Skeletal muscle cell (primary cell): ENCODE data around the gene MTR.

Experiments used
- DNase-seq: peaks from one replicate; pipeline ENCODE4 v3.0.0-alpha.2; 2010; ENCODE audit warnings: low read depth
- H3K4me3 ChIP-seq: 2 replicates; pipeline ENCODE4 v1.5.1; 2011; ENCODE audit warnings: low read depth, mild to moderate bottlenecking, control low read depth, low read length, moderate library complexity

MTR gene

GRCh38 chr1:236795035-236795756 is at the start of gene MTR:
Gene MTR, plus strand, starts transcription at chr1:236795292. Its CDS starts 412 bp downstream, at chr1:236795704.
- peak; percentile 85 for DNase-seq
- H3K4me3 ChIP-seq, result peak within 1 kb of the TSS; percentile 98

- no peak for DNase-seq
- H3K4me3 ChIP-seq, result no peak overlapping the region
These were observed 48.3 kb upstream of the MTR start for GRCh38 chr1:236746785-236747184.

GRCh38 chr1:236747311-236747985 is 47.6 kb upstream of the MTR start:
- no peak for DNase-seq
- H3K4me3 ChIP-seq, result no peak overlapping the region

- no peak for DNase-seq
- H3K4me3 ChIP-seq, result no peak overlapping the region
These were observed 46.7 kb upstream of the MTR start for GRCh38 chr1:236748268-236748870.

GRCh38 chr1:236750928-236751327 is 44.2 kb upstream of the MTR start:
- H3K4me3 ChIP-seq, result no peak overlapping the region
- no peak for DNase-seq

GRCh38 chr1:236751385-236751784 is 43.7 kb upstream of the MTR start:
- H3K4me3 ChIP-seq, result no peak overlapping the region
- no peak for DNase-seq

- no peak for DNase-seq
- no peak overlapping the region for H3K4me3 ChIP-seq
These were observed 43.2 kb upstream of the MTR start for GRCh38 chr1:236751935-236752334.

- H3K4me3 ChIP-seq, result no peak overlapping the region
- DNase-seq, result no peak
These were observed 41.6 kb upstream of the MTR start for GRCh38 chr1:236753516-236753915.

- no peak overlapping the region for H3K4me3 ChIP-seq
- no peak for DNase-seq
These were observed 41.1 kb upstream of the MTR start for GRCh38 chr1:236753964-236754363.

- no peak for DNase-seq
- no peak overlapping the region for H3K4me3 ChIP-seq
These were observed 40.4 kb upstream of the MTR start for GRCh38 chr1:236754525-236755210.

- H3K4me3 ChIP-seq, result no peak overlapping the region
- DNase-seq, result no peak
These were observed 37.5 kb upstream of the MTR start for GRCh38 chr1:236757640-236758039.

GRCh38 chr1:236759252-236759859 is 35.7 kb upstream of the MTR start:
- no peak for DNase-seq
- no peak overlapping the region for H3K4me3 ChIP-seq

- DNase-seq, result no peak
These were observed 34.6 kb upstream of the MTR start for GRCh38 chr1:236760480-236760879.

GRCh38 chr1:236760986-236761385 is 34.1 kb upstream of the MTR start:
- H3K4me3 ChIP-seq, result no peak overlapping the region
- no peak for DNase-seq

More at GRCh38 chr1:236760480-236760879, 34.6 kb upstream of the MTR start:
- no peak overlapping the region for H3K4me3 ChIP-seq

GRCh38 chr1:236761397-236762132 is 33.5 kb upstream of the MTR start:
- H3K4me3 ChIP-seq, result no peak overlapping the region

GRCh38 chr1:236762410-236762809 is 32.7 kb upstream of the MTR start:
- DNase-seq, result no peak
- H3K4me3 ChIP-seq, result no peak overlapping the region

More at GRCh38 chr1:236761397-236762132, 33.5 kb upstream of the MTR start:
- no peak for DNase-seq

- DNase-seq, result no peak
- no peak overlapping the region for H3K4me3 ChIP-seq
These were observed 29.3 kb upstream of the MTR start for GRCh38 chr1:236765831-236766230.

GRCh38 chr1:236766506-236766905 is 28.6 kb upstream of the MTR start:
- no peak for DNase-seq
- H3K4me3 ChIP-seq, result no peak overlapping the region

- no peak for DNase-seq
- no peak overlapping the region for H3K4me3 ChIP-seq
These were observed 27.8 kb upstream of the MTR start for GRCh38 chr1:236767276-236767675.
